ENCODE data around the gene UBQLN4.

DNA sequence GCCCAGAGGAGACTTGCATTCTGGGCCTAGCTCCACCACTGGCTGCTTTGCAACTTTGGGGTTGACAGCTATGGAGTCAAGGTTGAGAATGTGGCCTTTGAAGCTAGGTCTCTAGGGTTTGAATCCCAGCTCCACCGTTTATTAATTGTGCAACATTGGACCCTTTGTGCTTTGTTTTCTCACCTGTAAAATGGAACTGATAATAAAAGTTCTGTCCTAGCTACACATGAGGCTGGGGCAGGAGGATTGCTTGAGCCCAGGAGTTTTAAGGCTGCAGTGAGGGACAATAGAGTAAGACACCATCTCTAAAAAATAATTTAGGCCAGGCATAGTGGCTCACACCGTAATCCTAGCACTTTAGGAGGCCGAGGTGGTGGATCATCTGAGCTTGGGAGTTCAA is 45.7 kb upstream of the UBQLN4 start:
- TF ChIP-seq YY1 (IDR thresholded peaks at IDR 0.05; ENCODE audit: low read depth) (no peak), TEAD4 (IDR thresholded peaks at IDR 0.05) (no peak), CEBPB (IDR thresholded peaks at IDR 0.05) (no peak), NFIC (IDR thresholded peaks at IDR 0.05) (no peak)
- TF ChIP-seq, protein P1, sequence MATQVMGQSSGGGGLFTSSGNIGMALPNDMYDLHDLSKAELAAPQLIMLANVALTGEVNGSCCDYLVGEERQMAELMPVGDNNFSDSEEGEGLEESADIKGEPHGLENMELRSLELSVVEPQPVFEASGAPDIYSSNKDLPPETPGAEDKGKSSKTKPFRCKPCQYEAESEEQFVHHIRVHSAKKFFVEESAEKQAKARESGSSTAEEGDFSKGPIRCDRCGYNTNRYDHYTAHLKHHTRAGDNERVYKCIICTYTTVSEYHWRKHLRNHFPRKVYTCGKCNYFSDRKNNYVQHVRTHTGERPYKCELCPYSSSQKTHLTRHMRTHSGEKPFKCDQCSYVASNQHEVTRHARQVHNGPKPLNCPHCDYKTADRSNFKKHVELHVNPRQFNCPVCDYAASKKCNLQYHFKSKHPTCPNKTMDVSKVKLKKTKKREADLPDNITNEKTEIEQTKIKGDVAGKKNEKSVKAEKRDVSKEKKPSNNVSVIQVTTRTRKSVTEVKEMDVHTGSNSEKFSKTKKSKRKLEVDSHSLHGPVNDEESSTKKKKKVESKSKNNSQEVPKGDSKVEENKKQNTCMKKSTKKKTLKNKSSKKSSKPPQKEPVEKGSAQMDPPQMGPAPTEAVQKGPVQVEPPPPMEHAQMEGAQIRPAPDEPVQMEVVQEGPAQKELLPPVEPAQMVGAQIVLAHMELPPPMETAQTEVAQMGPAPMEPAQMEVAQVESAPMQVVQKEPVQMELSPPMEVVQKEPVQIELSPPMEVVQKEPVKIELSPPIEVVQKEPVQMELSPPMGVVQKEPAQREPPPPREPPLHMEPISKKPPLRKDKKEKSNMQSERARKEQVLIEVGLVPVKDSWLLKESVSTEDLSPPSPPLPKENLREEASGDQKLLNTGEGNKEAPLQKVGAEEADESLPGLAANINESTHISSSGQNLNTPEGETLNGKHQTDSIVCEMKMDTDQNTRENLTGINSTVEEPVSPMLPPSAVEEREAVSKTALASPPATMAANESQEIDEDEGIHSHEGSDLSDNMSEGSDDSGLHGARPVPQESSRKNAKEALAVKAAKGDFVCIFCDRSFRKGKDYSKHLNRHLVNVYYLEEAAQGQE (IDR thresholded peaks at IDR 0.05; ENCODE audit: low read depth): no peak

Data from Ishikawa (cell line).